HG02642 (cell line): ENCODE data around the gene PSORS1C1.

Source experiments
- ATAC-seq: cut with Tn5 transposase; IDR thresholded peaks from one replicate; pipeline ENCODE4 v1.9.1; 2021; ENCODE audit warnings: mild to moderate bottlenecking; ENCODE audit not compliant: unreplicated experiment, poor library complexity

Gene PSORS1C1

DNA sequence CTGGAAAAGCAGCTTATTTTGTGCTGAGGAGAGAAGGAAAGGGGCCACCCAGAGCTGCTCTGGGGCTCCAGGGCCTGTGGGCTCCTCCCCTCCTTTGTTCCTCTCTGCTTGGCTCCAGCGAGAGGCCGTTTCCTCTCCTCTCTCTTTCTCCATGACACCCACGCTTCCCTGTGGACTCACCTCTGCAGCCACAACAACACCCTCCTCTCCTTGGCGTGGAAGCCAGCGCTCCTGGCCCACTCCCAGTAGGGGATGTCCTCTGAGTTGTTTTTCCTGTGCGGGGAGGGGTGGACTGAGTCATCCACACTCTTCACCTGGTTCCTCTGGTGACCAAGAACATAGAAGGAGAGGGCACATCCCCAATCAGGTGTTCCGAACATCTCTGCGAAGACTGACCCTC, 10.6 kb downstream of the PSORS1C1 start:
- ATAC-seq = no peak

DNA sequence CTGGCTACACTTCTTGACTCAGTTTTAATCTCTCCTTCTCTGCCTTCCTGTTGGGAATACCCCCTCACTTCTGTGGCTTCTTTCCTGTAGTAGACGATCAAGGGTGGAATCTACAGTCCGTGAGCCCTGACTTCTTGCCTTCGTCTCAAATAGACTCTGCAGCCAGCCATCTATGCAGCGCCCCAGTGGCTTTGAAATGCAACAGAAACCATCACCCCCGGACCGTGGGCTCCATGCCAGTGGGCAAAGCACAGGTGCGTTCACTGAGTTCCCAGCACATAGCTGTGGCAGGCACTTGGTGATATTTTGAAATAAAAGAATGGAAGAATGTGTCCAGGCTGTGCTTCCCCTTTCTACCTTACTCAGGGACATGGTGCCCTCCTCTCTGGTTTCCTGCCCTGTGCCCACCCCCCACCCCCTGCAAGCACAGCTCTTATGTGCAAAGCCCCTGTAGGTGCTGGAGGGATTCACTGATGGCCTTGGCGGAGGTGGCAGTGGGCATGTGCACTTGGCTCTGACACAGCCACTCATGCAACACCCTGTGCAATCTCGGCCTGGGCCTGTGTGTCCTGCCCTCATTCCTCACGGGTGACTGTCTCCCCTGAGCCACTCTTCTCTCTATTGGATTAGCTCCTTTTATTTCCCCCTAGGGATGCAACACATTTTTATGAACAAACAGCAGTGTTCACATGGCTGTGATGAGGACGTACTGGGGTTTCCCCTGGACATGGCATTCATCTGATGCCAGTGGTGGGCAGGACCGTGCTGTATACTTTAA, 11.2 kb downstream of the PSORS1C1 start:
- ATAC-seq = no peak

DNA sequence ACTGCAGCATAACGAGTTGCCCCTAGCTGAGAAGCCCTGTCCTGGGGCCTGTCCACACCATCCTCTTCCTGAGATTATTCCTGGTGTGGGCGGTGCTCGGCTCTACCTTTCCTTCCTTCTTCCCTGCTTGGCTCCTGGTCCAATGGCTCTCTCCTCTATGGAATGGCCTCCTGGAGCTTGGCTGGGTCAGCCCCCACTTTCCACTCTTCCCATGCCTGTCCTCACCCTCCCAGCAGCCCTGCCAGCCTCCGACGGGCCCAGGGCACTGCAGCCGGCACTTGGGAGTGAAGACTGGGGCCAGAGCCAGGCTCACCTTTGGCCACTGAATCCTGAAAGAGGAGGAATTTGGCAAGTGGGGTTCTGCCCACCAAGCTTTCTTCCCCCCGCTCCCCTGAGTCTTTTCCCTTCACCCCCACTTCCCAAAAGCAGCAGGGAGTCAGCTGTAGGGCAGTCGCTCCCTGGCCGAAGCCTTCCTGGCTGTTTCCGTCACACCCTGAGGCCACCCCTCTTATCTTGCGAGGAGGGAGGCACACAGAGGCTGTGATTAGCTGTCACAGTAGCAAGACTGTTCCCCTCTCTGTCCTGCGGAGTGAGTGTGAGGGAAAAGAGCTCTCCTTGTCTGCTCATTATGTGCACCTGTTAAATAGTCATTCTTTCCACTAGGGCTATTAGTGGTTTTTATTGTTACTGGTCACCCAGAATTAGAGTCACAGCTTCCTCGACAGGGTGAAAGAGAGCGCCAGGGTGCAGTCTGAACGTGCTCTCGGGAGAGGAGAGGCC, 12.0 kb downstream of the PSORS1C1 start:
- ATAC-seq = no peak

DNA sequence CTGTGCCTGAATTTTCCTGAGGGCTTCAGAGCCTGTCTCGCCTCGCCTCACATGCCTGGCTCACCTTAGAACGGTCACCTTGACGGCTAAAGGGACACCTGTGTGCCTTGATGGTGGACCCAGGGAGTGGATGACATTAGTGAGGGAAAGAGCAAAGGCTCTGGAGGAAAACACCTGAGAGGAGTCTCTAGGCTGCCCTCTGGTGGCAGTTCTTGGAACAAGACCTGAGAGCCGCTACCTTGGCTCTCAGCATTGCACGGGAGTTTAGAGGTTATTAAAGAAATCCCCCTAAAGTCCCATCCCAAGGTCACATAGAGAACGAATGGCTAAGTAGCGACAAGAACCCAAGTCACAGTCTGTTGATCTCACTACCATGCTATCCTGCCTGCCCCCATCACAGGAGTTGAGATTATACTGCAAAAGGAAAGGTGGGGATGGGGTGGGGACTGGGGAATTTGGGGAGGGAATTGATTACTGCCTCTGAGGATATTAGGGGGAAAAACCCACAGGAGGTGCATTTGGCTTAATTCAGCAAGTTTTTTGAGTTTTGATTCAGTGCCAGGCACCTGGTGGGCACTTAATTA, 13.6 kb downstream of the PSORS1C1 start:
- ATAC-seq = no peak

DNA sequence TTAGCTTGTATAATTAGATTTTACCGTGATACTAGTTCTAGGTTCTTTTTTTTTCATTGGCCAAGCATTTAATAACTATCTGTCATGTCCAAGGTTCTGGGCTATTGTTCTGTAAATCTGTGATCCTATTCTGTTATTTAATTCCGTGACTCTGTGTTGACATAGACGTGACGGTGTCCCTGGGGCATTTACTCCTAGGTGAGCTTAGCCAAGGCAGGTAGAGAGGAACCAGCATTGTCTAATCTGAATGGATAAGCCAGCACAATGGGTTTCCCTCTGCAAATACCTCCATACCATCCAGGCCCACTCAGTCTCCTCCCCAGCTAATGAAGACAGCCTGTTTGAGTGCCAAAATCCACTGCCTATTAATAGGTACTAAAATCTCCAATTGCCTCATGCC, 14.5 kb downstream of the PSORS1C1 start:
- no peak for ATAC-seq

DNA sequence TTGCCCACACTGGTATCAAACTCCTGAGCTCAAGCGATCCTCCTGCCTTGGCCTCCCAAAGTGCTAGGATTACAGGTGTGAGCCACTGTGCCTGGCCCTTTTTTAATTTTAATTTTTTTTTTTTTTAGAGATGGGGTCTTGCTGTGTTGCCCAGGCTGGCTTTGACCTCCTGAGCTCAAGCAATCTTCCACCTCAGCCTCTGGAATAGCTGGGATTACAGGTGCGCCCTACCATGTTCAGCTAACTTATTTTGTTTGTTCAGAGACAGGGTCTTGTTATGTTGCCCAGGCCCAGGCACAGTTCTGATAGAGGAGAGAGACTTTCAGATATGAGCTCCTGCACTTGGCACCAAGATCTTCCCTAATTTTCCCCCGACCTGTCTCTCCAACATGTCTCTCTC, 16.2 kb downstream of the PSORS1C1 start:
- ATAC-seq = no peak

DNA sequence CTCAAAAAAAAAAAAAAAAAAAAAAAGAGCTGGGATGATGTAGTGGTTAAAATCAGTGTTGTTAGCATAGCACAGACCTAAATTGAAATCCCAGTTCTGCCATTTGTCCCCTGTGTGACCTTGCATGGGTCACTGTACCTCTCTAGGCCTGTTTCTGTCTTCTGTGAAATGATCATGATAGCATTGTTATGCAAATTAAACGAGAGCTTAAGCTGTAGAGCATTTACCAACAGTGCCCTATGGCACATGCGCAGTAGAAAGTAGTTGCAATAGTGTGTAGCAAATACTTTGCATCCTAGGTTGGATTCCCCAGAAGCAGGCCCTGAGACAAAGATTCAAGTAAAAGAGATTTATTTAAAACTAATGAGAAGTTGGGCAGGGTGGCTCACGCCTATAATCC, 17.0 kb downstream of the PSORS1C1 start:
- ATAC-seq = no peak

DNA sequence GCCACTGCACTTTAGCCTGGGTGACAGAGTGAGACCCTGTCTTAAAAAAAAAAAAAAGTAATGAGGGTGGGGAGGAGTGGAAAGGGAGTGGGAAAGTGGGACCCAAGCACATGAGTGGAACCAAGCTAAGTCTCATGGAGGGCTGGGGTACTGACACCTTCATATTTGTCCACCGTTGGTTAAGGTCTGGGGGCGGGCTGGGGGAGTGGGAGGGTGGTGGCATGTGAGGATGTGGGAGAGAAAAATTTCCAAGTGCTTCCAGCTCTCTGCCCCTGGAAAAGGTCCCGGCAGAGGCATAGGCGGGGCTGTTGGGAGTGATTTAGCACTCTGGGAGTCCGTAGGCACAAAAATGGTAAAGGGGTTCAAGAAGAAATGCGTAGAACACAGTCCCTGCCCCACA, 18.2 kb downstream of the PSORS1C1 start:
- ATAC-seq = no peak

DNA sequence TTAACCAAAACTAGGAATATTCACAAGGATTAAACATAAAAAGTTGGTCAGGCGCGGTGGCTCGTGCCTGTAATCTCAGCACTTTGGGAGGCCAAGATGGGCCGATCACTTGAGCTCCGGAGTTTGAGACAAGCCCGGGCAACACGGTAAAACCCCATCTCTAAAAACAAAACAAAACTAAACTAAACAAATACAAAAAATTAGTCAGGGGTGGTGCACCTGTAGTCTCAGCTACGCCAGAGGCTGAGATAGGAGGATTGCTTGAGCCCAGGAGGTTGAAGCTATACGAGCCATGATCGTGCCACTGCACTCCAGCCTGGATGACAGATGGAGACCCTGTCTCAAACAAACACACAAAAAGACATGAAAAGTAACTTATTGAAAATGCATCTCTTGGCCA, 21.1 kb downstream of the PSORS1C1 start:
- no peak for ATAC-seq

DNA sequence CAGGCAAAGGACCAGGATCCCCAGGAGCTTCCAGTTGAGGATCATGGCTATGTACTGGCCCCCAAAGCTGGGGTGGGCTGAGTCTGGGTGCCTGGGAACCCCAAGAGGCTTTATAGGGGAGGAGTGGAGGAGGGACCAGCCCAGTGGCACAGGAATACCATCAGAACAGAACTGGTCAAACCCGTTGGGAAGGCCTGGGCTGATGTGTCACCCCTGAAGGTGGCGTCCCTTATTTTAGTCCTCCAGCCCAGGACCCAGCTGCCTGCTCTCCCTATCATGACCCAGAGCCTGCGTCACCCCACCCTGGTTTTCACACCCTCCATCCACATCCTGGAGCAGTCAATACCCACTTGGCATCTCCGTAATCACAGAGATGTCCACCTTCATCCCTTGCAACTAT, 24.4 kb downstream of the PSORS1C1 start, which contains the start of gene PSORS1C2:
Gene PSORS1C2, minus strand, starts transcription at position 85 of the 400 bp plus-strand sequence. Its CDS starts 40 bp downstream, at position 45.
- ATAC-seq = no peak

DNA sequence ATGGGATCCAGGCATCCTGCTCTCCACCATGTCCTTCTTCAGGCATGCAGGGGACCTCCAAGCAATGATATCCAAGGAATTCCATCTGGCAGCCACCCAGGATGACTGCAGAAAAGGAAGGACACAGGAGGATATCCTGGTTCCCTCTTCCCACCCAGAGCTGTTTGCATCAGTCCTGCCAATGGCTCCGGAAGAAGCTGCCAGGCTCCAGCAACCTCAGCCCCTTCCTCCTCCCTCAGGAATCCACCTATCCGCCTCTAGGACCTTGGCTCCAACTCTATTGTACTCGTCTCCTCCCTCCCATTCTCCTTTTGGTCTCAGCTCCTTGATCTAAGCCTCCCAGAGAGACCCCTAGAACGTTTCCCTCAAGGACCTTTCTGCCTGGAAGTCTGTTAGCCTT, 25.0 kb downstream of the PSORS1C1 start:
- no peak for ATAC-seq

DNA sequence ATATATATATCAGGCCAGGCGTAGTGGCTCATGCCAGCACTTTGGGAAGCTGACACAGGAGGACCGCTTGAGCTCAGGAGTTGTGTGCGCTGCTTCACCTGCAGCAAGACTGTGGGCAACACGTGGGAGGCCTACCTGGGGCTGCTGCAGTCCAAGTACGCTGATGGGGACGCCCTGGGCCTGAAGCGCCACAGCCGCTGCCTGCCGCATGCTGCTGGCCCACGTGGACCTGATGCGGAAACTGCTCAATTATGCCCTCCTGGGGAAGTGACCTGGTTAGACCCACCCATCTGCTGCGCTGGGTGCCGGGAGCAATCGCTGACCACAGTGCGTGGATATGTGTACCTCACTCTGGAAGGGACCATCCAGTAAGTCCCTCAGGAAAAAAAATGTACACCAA, 26.0 kb downstream of the PSORS1C1 start:
- no peak for ATAC-seq

DNA sequence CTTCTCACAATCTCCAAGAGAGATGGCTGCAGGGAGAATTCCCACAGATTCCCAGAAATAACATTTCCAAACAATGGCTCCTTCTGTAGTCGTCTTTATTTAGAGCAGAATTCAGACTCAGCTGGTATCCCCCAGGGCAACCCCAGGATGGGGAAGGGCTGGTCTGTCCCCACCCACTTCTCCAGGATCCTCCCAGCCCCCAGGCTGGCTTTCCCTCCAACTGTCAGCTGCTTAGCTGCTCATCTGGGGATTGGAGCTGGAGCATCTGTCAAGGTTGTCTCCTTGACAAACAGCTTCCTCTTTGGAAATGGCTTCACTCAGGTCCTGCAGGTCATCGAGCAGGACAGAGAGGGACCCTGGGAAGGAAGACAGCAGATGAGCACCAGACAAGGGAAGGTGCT, 27.8 kb downstream of the PSORS1C1 start:
- ATAC-seq = no peak

DNA sequence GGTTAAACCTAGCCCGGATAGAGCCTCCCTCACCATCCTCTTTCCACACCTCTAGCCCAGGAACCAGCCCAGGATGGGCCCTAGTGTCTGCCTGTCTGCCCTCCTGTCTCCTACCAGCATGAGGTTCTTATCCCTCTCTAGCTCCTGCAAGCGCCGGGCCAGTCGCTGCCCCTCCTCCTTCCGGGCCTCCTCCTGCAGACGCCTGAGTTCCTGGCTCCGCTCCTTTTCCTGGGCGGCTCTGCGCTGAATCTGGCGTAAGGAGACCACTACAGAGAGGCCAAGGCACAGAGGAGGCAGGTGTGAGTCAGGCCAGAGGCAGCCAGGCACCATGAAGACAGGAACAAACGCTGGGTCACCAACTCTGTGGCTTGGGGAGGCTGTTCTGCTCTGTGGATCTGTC, 28.5 kb downstream of the PSORS1C1 start:
- ATAC-seq = no peak

DNA sequence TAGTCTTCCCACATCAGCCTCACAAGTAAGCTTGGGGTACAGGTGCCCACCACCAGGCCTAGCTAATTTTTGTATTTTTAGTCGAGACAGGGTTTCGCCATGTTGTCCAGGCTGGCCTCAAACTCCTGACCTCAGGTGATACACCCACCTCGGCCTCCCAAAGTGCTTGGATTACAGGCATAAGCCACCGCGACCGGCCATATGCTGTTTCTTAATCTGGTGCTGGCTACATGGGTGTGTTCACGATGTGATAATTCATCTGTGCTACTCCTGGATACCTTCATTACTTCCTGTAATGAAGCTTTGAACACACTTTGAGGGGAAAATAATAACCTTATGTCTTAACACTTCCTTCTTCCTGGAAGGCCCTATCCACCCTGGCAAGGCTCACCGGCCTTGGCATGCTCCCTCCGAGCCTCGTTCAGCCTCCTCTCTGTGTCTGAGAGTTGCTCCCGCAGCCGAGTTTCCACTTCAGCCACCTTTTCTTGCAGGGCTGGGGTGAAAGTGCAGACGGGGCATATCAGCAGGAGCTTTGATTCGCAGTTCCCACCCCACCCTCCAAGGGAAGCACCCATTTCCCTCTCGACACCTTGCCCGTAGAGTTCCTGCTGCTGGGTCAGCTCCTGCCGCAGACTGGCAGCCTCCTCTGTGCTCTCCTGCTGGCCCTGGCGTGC, 29.8 kb downstream of the PSORS1C1 start:
- ATAC-seq = no peak

DNA sequence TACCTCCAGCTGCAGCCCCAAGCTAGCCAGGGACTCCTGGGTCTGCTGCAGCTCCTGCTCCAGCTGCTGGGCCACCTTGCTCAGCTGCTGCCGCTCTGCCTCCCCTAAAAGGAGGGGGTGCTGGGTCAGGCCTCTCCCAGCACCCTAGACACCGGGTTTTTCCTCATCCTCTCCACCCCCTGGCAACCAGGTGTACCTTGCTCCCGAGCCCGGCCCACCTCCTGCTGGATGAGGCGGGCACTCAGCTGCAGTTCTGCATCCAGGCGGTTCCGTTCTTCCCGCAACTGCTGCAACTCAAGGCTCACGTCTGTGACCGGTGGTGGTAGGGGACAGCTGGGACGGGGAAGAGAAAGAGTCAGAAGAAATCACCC, 30.4 kb downstream of the PSORS1C1 start:
- no peak for ATAC-seq

DNA sequence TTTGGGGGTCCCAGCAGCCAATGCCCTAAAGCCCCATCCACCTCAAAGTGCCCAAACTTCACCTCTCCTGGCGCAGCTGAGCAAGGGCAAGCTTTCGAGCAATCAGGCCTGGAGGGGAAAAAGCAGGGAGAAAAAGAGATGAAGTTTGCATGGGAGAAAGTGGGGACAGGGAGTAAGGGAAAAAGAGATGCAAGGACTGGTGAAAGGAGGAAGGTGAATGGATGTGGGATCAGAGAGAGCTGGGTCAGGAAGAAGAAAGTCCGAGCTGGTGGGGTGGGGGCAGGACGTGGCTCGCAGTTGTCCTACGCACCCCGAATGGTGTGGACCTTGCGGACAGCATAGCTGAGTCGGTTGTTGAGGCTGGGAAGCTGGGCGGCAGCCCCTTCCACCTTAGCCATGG, 30.8 kb downstream of the PSORS1C1 start:
- ATAC-seq = no peak

DNA sequence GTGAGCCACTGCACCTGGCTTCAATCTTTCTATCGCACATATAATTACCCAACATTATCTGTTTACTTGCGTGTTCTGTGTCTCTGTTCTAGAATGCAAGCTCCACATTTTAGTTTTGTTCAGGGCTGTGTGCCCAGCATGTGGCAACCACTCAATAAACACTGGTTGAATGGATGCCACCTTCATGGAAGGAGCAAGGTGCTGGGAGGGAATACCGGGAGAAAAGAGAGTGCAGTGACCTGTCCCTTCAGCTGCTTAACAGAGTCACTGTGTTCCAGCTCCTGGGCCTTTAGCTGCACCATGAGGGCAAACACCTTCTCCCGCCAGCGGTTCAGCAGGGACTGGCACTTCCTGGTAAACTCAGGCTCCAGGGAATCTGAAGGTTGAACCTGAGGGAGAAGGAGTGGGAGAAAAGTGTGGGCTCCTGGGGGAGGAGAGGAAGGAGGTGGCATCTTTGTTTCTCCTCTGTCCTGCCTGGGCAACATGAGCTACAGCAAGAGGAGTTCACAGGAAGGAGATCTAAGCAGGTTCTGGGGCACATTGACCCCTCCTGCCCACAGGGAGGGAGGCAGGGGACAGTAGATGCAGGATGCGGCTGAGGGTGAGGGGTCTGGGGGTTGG, 35.3 kb downstream of the PSORS1C1 start:
- no peak for ATAC-seq

DNA sequence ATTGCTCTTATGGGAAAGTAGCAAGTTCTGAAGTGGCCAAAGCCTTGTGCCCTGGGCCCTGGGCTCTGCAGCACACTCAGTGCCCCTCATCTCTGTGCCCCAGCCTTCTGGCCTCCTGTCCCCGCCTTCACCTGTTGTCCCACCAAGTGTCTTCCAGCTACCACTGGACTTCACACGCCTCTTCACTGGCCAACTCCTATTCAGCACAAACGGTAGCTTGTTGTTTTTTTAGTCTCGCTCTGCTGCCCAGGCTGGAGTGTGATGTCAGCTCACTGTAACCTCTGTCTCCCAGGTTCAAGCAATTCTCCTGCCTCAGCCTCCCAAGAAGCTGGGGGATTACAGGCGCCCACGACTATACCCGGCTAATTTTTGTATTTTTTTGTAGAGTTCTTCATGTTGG, 38.2 kb downstream of the PSORS1C1 start:
- ATAC-seq = no peak

DNA sequence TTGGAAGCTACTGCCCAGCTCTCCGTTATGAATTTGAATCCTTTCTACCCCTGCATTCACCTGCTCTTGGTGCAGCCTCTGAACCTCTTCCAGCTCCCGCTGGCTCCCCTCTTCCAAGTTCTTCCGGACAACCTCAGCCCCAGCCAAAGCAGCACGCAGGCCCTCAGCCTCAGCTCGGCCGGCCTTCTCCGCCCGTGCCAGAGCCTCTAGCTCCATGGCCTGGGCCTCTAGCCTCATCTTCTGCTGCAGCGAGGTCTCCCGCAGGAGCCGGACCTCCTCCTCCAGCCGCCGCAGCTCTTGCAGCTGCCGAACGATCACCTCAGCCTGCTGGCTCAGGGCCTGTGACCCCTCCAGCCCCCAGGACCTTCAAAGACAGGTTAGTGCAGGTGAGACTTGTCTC, 39.8 kb downstream of the PSORS1C1 start:
- ATAC-seq = no peak
